HG02588 (cell line): ENCODE data around the gene KLF16.
A peak's percentile ranks its signal among the peaks of the same experiment; 100 is the strongest.

ENCODE experiments used
- ATAC-seq: cut with Tn5 transposase; IDR thresholded peaks from one replicate; pipeline ENCODE4 v1.9.1; 2021; ENCODE audit warnings: mild to moderate bottlenecking, moderate library complexity; ENCODE audit not compliant: unreplicated experiment

Gene KLF16

DNA sequence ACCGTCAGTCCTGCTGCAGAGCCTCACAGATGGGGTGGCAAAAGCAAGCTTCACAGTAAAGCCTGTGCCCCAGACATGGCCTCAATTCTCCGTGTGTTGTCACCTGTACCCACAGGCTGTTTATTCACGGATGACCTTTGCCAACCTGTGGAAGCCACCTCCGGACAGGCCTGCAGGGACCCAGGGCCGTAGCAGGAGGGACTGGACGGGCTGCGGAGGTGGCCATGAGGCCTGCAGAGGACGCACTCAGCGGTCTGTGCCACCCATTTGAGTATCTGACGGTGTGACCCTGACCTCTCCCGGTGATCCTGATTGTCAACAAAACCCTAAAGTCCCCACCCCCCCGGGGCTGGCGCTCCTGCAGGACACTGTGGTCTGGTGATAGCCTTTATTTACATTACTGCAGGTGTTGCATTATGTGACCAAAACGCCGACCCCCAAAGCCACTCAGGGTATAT is 7.8 kb upstream of the KLF16 start:
- ATAC-seq: no peak

DNA sequence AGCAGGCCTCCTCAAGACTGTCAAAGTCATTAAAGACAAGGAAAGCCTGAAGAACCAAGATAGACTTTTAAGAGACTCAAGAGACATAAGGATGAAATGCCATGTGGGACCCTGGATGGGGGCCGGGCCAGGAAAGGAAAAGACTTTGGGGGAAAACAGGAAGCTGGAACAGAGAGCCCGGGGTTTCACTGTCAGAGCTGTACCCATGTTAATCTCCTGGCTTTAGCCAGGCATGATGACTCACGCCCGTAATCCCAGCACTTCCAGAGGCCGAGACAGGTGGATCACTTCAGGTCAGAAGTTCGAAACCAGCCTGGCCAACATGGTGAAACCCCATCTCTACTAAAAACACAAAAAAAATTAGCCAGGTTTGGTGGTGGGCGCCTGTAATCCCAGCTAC is 5.6 kb upstream of the KLF16 start:
- no peak for ATAC-seq

DNA sequence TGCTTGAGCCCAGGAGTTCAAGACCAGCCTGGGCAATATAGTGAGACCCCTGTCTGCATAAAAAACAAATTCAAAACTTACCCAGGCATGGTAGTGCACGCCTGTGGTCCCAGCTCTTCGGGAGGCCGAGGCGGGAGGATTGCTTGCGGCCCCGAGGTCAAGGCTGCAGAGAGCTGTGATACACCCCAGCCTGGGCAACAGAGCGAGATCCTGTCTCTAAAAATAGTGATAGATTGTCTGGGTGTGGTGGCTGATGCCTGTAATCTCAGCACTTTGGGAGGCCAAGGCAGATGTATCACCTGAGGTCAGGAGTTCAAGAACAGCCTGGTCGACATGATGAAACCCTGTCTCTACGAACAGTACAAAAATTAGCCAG is 4.0 kb upstream of the KLF16 start:
- ATAC-seq: no peak

DNA sequence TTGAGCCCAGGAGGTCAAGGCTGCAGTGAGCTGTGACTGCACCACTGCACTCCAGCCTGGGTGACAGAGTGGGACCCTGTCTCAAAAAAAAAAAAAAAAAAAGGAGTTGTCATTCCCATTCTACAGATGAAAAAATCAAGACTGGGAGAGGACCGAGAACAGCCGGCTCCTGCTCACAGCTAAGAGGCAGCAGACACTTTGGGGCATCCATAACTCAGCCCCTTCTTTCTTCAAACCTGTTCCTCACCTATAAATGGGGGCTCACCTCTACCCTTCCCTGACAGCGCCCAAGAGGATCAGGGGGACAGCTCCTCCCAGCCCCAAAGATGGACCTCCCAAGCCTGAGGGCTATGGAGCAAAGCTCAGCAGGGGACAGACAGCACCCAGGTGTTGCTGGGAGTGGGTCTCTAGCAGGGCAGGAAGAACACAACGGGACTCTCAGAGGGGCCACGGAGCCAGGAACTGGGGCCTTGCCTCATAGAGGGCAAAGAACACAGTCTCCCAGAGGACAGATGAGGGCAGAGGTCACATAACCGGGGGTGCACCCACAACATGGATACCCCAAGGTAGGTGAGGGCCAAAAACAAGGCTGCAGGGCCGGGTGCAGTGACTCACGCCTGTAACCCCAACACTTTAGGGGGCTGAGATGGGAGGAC is 3.4 kb upstream of the KLF16 start:
- ATAC-seq: no peak

DNA sequence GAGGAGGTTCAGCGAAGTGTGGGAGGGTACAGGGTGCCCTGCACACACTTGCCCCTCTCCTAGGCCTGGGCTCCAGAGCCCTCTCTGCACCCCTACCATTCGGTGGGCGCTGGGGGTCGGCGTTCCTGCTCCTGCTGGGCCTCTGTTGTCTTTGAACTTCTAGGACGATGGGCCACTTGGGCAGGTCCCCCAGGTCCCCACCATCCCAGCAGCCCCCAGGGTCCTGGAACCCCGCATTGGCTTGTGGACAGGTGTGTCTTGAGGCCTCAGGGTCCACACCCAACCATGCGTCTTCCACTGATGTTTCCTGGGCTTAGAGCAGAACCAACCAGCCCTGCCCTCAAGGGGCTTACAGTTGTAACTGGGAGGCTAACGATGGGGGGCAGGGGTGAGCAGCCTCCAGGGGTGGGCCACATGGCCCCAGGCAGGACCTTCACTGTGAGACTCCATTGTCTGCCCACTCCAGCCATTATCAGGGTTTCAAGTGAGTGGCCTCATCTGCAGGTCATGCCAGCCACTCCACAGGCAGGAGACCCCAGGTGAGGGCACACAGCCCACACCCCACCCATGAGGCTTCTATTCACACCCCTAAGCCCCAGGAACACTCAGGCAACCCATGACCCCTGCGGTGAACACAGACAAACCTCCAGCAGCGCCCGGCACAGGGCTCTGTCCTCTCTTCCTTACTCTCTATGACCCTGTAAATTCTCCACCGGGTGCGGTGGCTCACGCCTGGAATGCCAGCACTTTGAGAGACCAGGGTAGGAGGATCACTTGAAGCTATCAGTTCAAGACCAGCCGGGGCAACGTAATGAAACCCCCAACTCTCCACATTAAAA is 2.0 kb upstream of the KLF16 start:
- no peak for ATAC-seq

DNA sequence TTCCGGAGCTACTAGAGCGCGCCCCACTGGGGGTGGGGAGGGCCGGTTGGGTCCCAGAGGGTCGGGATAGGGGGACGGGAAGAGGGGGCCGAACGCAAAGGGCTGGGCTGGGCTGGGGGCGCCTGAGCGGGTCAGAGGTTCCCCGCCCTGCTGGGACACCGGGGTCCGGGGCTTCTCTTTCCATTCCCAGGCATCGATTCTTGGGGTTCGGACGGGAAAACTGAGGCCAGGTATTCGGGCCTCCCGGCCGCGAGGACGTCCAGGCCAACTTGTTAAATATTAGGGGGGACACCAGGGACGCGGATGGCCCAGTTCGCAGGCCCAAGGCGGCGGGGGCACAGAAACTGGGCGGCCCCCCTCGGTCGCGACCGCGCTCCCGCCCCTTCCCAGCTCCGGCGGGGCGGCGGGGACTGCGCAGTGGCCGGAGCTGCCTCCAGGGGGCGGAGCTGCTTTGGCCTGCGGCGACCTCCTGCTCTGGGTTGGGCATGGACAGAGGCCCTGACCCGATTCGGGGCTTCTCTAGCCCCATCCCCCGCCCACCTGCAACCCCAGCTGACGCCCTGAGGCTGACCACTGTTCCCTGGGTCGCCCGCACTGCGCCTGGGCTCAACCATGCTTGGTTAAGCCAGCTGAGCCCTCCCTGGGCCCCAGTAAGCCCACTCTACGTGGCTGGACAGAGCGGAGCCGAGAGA is 1.2 kb upstream of the KLF16 start:
- peak; percentile 30 for ATAC-seq

DNA sequence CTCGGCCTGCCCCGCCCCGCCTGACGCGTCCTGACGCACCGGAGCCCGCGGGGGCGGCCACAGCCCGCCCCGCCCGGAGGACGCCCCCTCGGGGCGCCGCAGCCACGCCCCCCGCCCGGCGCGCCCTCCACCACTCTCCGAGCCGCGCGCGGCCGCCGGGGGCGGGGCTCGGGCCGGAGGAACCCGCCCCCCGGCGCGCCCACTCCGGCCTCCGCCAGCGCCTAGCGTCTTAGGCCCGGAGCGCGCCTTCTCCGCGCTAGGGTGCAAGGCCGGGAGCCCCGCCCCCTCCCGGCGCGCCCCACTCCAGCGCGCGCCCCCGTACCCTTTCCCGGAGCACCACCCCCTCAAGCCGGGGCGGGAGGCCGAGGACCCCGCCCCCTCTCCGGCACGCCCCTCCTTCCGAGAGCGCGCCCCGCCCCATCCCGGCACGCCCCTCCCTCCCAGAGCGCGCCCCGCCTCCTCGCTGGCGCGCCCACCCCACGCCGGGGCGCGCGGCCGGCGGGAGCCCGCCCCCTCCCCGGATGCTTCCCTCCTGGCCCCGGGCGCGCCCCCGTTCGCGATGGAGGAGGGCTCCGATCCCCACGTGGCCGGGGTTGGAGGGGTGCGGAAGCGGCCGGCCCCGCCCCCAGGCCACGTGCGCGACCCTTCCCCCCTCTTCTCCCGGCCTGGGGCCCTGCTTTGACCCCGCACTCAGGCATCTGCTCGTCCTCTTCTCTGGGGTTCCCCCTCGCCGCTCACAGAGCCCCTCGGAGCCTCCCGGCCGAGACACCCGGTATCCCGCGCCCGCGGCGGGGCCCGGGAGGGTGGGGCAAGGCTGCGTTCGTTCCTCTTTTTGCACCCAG is 480 bp upstream of the KLF16 start:
- ATAC-seq: peak; percentile 51

DNA sequence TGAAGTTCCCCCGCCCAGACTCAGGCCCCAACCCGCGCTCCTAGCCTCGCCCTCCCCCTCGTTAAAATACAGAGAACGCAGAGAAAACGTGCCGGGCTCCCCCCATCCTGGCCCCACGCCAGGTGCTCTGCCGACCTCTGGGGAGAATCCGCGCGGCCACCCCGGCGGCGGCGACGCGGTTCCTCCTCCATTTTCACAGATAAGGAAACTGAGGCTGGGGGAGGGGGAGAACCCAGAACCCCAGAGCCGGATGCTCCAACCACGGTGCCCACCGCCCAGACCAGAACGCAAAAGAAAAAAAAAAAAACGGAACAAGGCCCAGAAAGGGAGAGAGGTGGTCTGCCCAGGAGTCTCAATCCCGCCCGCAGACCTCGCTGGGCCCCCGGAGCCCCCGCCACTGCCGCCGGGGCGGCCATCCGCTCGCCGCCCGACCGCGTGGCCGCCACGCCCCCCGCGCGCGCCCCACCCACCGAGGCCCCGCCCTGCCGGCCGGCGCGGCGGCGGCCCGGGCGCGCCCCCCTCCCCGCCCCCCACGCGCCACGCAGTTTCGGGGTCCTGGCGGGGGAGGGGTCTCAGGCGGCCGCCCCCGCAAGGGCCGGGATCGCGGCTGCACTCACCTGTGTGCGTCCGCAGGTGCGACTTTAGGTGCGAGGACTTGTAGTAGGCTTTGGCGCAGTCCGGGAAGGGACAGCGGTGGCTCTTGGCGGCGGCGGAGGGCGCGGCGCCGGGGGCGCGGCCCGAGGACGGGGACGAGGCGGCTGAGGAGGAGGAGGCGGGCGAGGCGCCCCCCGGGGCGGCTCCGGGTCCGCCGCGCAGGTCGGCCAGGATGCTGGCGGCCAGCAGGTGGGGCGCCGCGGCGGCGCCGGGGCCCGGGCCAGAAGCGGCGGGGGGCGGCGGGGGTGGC is 703 bp downstream of the KLF16 start:
- ATAC-seq: peak; percentile 2

DNA sequence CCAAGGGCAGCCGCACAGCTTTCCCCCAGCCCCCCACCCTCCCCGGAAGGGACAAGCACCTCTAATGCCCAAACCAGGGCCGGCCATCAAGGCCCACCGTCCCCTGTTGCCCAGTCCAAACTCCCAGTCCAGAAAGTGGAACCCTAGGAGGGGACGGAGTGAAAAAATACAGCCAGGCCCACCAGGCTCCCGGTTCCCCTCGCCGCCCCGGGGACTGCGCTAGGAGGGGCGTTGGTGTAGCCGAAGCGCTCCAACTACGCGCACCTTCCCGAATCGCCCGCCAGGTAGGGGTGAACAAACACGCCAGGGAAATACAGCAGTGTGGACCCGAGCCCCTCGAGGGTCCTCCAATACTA is 1.3 kb downstream of the KLF16 start:
- ATAC-seq: no peak

DNA sequence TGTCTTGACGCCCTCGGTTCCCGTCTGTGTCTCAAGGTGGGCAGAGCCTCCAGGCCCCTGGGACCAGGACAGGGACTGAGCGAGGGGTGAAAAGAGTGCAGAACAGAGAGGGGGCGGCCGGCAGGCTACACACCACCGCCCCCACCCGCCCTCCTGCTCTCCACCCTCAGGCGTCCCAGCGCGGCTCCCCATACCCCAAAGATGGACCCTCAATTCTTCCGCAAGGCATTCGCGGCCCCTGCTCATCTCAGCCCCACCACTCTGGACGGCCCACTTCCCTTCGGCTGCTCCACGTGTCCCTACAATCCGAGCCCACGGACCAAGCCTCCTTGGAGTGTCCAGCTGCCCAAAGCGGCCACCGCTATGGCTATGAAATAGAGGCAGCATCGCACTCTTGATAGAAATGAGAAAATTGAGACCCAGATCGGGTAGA is 1.8 kb downstream of the KLF16 start:
- ATAC-seq: no peak

DNA sequence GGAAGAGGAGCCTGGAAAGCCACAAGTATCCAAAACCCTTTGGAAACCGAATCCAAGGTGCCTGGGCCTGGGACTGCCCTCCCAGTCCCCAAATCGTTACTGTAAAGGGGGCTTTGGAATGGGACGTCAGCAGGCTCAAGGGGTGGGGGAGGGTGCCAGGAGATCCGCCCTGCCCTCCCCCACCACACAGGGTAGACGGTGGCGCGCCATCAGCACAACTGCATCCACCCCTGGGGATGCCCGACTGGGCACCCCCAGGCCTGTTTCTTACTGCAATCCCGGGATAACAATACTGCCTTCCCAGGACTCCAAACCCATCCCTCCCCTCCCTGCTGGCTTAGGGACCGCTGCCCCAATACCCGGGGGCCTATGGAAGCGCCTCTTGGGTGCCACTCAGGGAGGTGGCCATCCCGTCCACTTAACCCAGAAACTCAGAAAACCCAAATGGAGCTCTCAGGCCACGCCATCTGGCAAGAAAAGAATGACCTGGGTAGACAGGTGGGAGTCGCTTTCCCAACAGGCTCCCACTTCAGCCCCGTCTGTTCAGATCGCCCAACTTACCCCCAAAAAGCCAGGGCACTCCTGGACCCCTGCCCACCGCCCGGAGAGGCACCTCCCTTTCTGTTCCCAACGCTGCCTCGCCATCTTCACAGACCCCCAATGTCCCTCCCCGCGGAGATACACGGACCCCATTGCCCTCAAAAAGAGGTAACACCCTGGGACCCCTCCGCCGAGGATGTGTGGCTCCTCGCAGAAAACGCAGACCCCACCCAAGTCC is 2.4 kb downstream of the KLF16 start:
- no peak for ATAC-seq

DNA sequence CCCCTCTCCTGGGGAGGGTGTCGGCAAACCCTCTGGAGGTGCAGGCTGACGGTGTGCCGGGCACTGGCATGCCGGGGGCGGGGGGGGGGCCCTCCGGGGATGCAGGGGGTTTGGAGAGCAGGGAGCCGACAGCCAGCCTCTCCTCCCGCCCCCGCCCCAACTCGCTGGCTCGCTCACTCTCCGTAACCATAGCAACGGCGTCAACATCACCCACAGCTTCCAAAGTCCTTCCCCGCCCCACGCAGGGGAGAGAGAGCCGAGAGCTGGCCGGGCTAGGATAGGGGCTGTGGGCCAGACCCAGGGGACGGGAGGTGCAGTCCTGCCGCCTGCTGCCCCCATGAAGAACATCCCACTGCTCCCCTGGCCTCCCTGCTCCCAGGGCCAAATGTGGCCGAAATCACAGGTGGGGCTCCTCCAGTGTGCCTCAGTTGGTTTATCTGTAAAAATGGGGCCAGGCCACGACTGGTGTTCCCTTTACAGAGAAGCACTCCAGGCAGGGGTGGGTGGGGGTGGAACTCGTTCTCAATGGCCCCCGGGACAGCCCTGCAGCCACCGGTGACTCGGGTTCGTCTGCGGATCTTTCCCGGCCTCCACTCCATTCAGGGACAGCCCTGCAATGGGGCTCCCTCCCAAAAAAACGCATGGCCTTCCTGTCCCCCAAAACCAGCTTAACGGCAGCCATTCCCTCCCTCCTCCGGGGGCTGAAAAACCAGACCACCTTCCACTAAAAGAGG is 3.2 kb downstream of the KLF16 start:
- ATAC-seq: no peak

DNA sequence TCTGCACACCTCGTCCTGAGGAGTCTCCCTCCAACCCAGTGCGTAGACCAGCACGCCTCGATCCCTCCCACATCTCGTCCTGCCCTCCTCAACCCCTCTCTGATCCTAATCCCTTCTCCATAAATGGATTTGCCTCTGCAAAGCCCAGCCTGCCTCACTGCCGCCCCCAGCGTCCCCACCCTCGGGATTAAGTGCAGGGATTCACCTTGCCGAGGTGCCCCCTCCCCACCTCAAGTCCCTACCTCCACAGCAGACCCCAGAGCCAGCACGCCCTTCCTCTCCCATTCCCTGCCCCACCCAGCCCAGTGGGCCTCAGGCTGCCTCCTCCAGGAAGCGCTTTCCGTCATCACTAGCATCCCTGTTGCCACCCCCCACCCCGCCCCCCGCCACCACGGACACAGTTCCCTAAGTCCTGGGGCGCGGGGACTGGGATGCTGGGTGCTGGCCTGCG is 4.0 kb downstream of the KLF16 start:
- ATAC-seq: no peak

DNA sequence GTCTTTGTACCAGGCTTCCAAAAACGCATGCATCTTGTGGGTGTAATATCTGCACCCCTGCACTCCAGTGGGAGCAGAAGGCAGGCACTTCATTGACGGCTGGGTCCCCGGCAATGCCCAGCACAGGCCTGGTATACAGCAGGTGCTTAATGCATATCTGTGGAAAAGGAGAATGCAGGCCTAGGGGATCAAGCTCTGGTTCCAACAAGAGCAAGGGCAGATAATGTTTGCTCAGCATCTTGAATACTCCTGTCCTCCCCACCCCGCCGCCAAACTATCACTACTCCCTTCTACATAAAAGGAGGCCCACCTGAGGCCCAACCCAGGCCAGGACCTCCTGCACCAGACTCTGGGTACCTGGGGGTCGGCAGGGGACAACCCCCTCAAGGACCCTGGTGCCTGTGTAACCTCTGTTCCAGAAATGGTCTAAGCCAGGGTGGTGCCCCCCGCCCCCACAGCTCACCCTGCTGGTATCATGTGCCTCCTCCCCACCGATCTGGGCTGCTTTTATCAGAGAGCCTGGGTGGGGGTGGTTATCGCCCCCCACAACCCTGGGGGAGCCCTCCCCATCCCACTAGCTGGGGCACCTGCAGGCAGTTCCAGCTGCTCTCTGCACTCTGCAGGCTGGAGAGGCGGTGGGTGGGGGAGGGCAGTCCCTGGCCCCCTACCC is 4.8 kb downstream of the KLF16 start:
- no peak for ATAC-seq

DNA sequence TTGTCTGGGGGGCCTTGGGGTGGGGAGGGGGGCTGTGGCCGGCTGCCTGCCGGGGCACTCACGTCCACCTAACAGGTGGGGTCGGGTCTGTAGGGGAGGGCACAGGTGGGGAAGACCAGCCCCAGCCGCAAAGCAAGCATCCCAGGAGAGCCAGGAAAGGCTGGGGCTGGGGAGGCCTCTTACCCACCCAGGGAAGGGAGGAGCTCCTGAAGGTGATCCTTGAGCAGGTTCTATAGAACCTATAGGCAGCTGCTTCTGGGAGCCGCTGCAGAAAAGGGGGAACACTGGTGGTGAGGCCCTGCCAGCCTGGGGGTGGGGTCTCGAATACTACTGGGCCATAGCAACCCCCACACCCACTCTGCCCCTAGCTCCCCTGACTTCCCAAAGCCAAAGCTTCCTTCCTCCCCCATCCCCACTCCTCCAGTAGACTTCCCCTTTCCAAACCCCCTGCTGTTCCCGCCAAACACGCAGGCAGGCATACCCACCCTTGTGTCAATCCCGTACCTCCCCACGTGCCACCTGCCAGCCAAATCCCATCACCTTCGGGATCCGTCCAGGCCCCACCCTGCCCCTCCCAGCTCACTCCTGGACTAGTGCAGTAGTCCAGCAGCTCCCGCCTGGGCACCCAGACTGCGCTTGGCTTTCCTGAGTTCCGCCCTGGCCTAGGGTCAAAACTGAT is 5.6 kb downstream of the KLF16 start:
- ATAC-seq: no peak

DNA sequence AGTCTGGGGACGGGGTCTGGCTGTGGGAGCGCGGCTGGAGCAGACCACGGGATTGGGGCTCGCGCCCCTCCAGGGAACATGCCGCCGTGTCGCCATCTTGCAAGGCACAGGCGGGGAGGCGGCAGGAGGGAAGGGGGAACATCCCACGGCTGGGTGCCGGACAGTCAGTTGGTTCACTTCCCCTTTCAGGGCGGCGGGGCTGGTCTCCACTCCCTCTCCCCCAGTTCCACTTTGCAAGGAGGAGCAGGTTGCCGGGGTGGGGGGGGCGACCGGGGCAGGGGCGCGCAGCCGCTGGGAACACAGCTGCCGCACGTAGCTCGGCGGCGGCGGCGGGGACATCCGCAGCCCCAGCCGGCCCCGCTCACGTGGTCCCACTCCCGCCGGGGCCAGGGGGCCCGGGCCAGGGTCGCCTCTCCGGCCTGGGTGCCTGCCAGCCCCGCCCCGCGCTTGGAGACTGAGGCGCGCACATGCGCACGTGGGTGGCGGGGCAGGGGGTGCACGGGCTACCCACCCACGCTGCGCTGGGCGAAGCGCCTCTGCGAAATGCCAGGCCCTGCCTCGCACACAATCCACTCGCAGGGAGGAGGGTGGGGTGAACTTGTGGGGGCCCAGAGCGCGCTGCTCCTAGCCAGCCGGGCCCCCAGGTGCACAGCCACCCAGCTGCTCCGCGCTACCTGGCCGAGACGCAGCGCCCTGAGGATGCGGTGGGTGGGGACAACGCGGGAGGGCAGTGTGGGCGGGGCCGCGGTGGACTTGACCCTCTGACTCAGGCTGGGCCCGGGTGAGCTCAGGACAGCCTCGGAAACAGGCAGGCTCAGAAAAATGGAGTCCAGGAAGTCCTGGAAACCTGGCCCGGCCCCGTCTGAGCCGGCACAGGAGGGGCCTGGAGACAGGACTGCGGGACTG is 6.4 kb downstream of the KLF16 start:
- peak; percentile 26 for ATAC-seq
